T follicular helper cell (primary cell): ENCODE data around the gene MVB12B.

Experiments used
- DNase-seq: peaks from one replicate; pipeline ENCODE4 v3.0.0-alpha.2; 2020; ENCODE audit warnings: low read depth

MVB12B gene

DNA sequence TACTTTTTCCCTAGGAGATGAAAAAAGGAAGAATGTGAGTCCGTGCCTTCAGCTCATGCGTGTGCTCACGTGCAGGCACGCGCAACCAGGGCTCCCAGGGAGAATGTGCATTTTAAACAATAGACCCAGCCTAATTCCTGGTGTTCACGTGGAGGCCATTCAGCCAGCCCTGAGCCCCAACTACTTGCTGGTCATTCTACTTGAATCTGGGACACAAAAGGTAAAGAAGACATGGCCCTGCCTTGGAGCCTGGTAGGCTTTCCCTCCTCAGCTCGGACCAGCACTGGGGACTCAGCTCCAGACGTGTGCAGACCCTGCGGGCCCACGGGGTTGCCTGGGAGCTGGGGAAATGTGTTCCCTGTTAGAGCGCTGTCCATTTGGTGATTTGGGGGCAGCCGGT is 125.5 kb downstream of the MVB12B start:
- DNase-seq: no peak

DNA sequence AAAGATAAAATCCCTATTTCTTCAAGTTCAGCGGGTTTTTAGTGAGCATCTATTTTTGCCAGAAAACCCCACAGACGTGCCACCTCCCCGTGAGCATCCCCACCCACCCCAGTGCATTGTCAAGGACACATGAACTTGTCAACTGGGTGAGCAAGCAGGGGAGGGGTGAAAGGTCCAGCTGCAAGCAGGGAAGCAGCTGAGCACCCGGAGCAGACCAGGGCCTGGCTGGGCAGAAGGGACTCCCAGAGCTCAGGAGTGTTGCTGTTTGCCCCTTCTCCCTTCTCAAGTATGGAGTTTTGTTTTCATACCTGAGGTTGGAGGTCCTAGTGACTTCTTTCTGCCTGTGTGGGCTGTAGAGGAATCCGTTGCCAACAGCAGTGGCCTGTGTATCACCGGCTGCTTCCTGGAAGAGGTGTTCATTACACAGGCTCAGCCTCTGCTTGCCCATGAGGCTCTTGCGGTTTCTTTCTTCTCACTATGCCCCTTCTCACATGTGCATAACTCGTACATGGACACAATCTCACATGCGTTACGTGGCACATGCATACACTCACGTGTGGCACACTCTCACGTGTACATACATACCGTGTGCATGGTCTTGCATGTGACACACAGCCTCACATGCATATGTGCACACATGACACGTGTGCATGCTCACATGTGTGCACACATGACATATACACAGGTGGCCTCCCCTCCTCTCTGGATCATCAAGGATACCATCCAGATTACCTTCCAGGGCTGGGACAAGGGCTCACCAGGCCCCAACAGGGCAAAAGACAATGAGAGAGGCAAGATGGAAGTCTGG is 126.7 kb downstream of the MVB12B start:
- DNase-seq: no peak

DNA sequence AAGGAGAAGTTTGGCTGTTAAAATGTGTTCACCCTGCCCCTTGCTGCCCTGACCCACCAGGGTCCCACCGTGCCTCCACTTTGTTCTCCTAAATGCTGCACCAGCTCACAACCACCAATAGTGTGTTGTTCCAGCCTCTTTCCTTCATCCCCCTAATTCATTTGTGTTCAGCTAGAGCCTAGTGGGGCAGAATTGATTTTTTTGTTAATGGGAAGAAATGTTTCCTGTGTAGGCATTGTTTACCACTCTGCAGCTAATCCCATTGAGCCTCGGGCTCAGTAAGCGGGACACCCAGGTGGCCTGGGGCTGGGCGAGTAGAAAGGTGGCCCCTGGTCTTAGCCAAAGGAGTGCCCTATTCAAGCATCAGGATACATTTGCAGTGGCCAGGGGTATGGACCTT is 127.6 kb downstream of the MVB12B start:
- DNase-seq: no peak

DNA sequence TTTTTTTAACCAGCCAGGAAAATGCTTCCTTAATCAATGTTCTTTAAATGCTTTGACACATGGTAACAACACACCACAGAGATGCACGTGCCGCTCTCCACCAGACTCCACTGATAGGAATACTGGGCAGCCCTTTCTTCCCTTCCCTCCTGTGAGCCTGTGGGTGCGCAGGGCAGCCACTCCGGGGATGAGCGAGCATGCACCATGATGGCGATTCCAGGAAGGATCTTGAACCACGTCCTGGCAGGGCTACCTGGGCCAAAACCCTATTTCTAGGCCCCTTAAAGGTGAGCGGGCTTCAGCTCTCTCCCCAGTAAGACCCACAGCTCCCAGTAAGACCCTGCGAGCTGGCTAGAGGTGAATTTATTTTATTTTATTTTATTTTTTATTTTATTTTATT is 128.2 kb downstream of the MVB12B start:
- DNase-seq: no peak

DNA sequence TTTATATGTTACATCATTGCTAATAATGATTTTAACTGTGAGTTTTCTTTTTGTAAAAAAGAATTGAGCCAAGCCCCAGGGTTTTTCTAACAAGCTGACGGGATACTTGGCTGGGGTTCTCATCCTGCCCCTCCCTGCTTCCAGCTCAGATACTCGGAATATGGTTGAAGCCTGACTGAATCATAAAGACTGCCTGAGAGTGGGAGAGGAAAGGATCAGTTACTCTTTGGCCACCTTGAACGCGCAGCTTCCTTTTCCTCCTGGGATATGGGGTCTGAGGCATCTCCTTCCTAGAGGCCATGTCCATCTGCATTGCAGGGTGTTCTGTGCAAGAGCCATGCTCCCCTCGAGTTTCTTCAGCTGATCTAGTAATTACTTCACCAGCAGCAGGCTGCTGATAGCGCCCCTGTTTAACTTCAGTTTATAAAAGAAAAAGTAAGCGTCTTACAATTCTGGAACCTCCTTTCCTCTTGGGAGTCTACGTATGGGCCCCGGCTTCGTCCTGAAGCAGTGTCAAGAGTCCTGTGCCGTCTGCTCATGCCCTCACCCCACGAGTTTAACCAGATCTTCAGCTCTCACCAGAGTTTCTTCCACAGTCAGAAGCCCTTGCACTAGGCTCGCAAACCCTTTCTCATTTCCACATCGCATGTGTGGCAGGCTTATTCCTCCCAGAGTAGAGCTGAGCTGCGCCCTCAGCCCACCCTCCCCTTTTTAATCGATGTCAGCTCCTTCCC is 130.0 kb downstream of the MVB12B start:
- no peak for DNase-seq

DNA sequence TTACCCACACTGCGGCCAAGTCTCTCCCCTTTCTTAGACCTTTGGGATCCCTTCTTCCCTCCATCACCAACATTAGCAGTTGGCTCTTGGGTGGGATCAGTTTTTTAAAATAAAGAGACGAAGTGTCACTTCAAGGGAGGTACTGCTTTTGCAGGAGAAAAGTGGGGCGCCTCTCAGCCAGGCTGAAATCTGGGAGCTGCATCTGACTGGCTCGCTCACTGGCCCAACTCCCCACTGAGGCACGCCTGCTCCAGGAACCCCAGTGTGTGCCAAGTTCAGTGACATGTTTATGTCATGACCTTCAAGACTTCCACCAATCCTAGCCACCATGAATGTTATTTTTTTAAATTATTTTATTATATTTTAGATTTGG is 130.5 kb downstream of the MVB12B start:
- no peak for DNase-seq

DNA sequence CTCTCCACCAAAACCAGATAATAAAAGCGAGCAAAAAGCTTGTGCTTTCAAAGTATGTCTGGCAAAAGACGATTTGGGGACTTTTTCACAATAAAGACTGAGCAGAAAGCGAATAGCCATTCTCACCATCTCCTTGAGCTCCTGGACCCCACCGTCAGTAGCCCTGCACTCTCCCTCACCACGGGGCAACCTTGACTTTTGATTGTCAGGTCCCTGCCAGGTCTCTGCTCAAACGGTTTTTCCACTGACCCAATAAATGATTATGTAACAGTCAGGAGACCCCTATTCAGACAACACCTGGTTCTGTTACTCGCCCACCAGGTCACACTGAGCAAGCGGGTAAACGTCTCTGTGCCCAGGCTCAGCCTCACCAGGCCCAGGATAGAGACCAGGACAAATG is 131.3 kb downstream of the MVB12B start:
- DNase-seq: no peak

DNA sequence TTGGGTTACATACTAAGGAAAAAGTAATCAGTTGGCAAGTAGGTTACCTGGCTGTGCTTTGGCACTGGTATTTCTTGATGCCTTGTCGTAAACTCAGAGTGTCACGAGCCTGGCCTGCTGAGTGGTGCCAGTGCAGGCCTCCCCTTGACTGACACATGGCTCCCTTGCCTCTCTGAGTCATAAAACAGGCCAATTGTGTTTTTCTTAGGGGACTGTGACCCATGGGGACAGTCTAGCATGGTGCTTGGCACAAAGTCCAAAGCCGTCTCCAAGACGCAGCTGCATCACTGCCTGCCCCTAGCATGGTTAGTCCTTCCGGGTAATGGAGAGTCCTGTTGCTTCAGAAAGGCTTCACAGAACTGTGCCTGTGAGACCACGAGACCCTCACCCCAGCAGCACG is 132.5 kb downstream of the MVB12B start:
- DNase-seq: no peak

DNA sequence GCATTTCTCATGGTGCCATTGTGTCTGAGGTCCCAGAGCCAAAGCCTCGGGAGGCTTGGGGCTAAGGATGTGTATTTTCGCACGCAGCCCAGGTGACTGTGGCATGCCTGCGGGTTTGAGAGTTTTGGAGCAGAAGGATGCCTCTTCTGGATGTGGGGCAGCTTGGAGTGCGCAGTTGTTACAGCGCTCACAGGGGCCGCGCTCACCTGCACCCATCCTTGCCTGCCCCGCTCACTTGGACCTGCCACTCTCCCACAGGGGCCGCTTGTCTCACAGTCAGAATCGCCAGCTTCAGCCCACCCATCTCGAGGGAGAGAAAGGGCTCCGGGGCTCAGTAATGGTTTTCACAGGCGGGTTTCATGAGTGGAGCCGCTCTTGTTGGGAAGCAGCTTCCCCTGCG is 132.9 kb downstream of the MVB12B start:
- DNase-seq: no peak

DNA sequence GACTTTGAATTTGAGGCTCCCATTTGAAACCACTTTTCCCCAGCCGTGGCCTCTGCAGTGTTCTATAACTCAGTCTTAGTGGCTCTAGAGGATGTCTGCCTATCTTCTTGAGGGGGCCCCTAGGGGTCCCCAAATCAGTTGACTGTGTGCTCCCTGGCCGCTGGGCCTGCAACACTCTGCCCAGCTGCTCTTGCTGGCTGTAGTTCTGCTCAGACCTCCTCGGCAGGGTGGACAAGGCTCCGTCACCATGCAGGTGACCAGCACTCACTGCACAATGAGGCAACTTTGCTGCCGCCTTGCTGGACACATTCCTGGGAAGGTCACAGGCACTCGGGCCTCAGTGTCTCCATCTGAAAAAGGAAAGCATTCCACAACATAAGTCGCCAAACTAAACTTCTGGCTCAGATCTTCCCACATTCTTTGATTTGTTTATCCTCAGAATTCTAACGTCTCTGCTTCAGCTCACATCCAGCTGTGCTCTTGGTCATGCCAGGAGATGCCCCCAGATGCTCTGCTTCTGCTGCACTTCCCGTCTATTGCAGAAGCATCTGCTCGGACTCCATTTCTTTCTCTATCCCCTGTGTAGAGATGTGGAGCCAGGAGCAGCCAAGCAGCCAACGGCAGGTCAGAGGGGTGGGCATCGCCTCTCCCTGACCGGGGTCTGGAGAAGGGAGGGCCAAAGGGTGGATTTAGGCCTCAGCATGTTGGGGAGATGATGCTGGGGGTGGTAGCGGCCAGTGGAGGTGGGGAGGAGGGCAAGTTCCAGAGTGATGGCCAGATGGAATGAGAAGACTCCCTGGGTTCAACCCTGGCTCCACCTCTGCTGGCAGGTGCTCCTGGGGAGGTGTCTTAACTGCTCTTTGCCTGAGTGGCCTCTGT is 133.6 kb downstream of the MVB12B start:
- DNase-seq: no peak

DNA sequence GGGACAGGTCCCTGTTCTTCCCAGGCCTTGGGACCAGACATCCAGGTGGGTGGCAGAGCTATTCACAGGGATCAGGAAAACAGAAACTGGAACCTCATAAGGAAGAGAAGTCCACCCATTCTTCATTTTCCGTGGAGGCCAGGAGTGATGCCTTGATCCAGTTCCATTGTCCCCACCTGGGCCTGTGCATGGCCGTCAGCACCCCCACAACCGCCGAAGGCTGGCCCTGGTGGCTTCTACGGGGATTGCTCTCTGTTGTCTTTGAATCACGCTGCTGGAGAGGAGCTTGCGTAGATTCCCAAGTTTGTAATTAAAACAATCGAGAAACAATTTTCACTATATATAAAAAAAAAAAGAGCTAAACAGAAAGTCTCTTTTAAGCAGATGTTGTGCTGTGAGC is 134.4 kb downstream of the MVB12B start:
- DNase-seq: no peak

DNA sequence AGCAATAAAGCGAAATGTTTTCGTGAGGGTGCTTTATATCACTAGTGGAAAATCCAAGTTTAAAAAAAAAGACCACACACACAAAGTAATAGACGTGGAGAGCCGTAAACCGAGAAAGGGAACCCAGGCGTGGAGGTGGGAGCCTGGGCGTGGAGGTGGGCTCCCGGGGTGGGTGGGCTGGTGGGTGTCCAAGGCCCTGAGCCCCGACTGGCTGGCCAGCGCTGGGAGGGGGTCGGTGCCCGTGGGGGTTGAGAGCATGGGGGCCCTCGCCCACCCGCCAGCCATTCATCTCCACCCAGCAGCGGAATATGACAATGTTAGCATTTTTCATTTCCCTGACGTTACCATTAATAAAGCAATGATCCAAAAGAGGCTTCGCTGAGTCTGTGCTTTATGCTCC is 135.0 kb downstream of the MVB12B start:
- DNase-seq: no peak

DNA sequence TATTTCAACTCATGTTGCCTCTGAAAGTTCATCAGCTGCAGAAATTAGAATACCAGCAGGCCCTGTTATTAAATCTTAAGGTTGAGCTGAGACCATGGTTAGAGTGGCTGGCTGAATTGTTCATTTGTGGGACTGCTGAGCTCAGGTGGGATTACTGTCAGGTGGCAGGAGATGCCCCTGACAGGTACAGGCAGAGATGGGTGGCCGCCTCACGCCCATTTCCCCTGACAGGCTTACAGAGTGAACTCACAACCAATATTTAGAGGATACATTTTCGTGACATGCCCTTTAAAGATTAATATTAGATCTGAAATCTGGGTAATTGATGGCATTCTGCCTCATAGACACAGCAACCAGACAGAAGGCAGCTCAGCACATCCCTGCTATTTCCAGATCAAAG is 136.0 kb downstream of the MVB12B start:
- DNase-seq: no peak

DNA sequence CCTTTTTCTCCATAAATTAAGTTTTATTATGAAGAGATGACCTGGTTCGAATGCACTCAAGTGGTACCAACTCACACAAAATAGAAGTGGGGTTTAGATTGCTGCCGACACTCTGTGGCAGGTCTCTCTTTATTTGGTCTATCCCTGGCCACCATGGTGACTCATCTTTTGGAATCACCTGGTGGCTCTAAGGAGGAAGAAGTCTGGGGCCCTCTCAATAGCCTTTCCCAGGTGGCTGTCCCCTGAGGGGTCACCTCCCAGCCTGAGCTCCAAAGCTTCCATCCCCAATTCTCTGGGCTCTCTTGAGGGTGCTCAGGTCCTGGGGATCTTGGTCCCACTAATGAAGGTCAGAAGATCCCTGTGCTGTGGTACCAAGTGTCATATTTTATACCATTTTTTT is 136.8 kb downstream of the MVB12B start:
- no peak for DNase-seq

DNA sequence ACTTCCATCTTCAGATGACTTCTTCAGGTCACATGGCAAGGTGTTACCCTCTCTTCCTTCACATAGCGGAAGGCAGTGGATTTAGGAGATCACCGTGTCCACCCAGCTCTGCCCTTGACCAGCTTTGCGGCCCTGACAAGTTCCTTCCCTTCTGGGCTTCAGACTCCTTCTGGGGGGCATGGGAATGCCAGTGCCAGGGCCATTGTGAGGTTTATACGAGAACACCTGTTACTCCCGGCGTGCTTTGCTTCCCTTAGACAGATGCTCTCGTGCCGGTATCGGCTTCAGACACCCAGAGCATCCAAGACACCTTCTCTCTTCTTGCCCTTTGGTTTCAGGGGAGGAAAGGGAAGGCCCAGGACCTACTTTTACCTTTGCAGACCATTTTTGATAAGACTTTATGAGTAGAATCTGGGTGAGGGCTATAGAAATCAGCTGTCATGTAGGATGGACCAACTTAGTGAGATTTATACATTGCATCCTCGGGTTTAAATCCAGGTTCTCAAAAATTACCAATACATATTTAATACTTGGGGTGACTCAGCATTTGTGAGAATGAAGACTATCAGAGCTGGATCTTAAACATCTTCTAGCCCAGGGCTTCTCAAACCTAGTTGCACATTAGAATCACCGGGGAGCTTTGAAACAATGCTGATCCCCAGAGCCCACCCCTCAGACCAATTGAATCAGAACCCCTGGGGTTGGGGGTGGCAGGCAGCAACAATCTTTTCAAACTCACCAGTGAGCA is 138.2 kb downstream of the MVB12B start:
- no peak for DNase-seq

DNA sequence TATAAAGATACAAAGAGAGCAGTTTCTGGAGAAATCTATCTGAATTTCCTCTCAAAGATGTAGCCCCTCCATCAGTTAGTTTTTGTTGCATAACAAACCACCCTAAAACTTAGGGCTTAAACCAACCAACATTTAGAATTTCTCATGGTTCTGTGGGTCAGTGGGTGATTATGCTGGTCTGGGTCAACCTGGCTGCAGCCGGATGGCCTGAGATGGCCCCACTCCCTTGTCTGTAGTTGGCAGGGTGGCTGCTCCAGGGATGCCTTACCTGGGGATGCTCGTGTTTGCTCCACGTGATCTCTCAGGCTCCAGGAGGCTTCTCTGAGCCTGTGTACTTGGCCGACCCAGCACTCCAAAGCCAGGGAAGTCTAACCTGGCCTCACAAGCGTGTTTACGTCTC is 139.3 kb downstream of the MVB12B start:
- DNase-seq: no peak

DNA sequence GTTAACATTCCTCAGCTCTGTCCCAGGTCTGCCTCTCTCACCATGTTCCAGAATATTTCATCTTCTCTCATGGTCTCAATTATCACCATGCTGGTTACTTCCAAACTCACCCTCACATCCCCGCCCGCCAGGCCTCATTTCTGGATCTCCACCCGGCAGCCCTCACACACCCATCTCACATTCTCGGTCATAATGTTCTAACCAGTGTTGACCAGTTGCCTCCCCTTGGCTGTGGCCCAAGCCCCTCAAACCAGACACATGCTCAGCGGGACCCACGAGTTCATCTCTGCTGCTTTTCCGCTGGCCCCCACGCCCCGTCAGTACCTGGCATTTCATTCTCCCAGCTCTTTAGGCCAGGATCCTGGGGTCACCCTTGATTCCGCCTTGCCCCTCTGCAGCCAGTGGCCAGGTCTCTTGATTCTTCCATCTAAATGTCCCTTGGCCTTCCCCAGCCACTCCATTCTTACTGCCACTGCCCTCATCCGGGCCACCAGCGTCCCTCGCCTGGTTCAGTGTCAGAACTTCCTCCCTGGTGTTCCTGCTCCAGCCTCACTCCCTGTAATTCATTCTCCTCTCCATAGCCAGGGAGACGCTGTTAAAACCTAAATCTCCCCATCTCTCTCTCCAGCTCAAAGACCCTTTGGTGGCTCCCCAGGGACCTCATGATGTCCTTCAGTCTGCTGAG is 141.7 kb downstream of the MVB12B start:
- no peak for DNase-seq

DNA sequence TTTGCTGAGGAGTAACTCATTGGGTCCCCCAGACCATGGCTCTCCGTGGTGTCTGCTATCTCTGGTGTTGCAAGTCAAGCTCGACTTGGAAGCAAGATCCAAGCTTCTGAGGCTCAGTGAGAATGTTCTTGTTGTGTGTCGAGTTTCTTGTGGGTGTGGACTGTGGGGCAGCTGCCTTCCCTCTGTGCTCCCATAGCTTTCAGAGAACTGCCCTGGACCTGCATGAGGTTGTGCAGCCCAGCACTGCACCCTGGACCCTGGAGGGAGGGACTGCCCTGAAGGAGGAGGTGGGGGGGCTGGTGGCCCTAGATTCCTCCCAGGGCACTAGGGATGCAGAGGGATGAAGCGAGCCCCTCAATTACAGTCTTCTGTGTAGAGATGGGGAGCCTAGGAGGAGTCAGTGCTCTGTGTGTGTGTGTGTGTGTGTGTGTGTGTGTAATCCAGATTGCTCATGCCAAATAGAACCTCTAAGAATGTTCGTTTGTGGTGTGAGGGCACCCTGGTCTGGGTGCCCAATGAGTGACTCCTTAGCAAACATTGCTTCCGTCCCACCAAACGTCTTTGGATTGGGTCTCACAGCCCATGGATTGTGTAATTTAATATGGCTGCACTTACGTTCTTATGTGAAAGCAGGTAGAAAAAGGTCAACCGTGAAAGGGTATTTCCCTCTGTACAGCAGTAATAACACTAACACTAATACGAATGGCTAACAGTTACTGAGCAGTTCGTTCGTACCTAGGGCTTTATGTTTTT is 143.8 kb downstream of the MVB12B start:
- no peak for DNase-seq

DNA sequence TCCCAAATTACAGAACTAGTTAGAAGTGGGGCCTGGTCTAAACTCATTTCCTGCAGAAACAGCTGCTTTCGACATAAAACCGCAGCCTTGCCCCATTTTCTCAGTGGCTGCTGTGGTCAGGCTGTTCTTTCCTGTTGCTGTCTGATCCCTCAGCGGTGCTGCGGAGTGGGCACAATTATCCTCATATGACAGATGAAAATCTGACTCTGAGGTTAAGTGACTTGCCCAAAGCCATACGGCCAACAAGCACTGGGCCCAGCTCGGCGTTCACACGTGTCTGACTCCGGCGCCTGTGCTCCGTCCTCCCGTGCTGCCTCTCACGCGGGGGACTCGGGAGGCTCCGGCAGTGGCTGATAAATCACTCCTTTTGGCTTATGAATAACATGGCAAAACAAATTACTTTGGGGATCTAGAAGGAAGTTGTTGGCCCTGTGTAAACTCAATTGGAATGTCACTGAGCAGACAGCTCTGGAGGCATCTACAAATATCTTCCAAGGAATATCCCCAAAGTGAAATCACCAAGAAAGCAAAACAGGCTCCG is 144.5 kb downstream of the MVB12B start:
- peak; percentile 41 for DNase-seq

DNA sequence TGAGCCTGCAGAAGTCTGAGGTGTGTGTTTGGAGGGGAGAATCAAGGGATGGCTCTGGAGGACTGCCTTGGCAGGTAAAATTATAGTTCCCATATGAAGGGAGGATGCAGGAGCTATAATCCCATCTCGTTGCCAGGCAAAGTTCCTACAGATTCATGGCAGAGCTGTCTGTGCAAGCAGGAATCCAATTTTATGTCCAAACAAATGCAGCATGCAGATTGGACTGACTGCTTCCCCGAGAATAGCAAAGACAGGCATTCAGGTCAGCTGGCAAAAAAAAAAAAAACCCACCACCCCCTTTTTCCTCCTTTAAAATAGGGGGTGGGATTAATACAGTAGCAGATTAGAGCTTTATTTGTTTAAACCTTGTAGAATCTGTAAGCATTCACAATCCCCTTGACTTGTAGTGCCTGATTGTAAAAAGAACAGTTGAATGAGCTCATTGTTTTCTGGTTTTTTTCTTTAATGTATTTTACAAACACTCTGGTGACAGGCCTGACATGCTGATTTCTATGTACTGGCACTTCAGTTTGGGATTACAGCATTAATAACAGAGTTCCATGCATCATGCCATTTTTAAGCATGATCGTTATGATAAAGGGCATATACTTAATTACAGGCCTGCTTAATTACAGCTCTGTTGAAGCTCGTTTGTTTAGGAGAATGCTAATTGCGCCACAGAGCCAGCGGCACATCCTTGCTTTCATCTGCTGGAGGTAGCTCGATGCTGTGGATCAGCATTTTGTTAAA is 145.7 kb downstream of the MVB12B start:
- no peak for DNase-seq
